WTC11 (cell line): ENCODE results near the gene CTNNA3.

Experiments used
- ATF2 ChIP-seq: sonication (generic); formaldehyde crosslinking; IDR thresholded peaks from 2 replicates; pipeline ENCODE4 v1.8.1; 2022; ENCODE audit warnings: low read depth, missing genetic modification reagents, borderline replicate concordance
- ATF6 ChIP-seq: sonication (generic); formaldehyde crosslinking; IDR thresholded peaks from 2 replicates; pipeline ENCODE4 v1.8.1; 2023; ENCODE audit warnings: mild to moderate bottlenecking, missing genetic modification reagents
- CTCF ChIP-seq: fragments of 200-600 bp; IDR thresholded peaks from 2 replicates; pipeline ENCODE4 v1.8.0; 2022; ENCODE audit warnings: antibody characterized with exemption
- ESRRA ChIP-seq: sonication (generic); formaldehyde crosslinking; IDR thresholded peaks from 2 replicates; pipeline ENCODE4 v1.8.1; 2022; ENCODE audit warnings: mild to moderate bottlenecking, missing genetic modification reagents, borderline replicate concordance
- MAX ChIP-seq: sonication (generic); formaldehyde crosslinking; IDR thresholded peaks from 2 replicates; pipeline ENCODE4 v1.8.0; 2022; ENCODE audit warnings: mild to moderate bottlenecking, missing genetic modification reagents
- NFE2L1 ChIP-seq: sonication (generic); formaldehyde crosslinking; IDR thresholded peaks from 2 replicates; pipeline ENCODE4 v1.8.1; 2023; ENCODE audit warnings: missing genetic modification reagents
- NFYB ChIP-seq: sonication (generic); formaldehyde crosslinking; conservative IDR thresholded peaks from 2 replicates; pipeline ENCODE4 v1.8.0; 2022; ENCODE audit warnings: low read depth, missing genetic modification reagents
- NR2C2 ChIP-seq: sonication (generic); formaldehyde crosslinking; IDR thresholded peaks from 2 replicates; pipeline ENCODE4 v1.8.0; 2022; ENCODE audit warnings: mild to moderate bottlenecking, missing genetic modification reagents
- PREB ChIP-seq: sonication (generic); formaldehyde crosslinking; IDR thresholded peaks from 2 replicates; pipeline ENCODE4 v1.8.1; 2022; ENCODE audit warnings: mild to moderate bottlenecking, missing genetic modification reagents, moderate library complexity, borderline replicate concordance
- USF2 ChIP-seq: sonication (generic); formaldehyde crosslinking; IDR thresholded peaks from 2 replicates; pipeline ENCODE4 v1.8.1; 2023; ENCODE audit warnings: mild to moderate bottlenecking, missing genetic modification reagents, moderate library complexity
- ZNF396 ChIP-seq: fragments of 250-450 bp; sonication (Bioruptor Pico); IDR thresholded peaks from 2 replicates; pipeline ENCODE4 v1.8.0; 2021; ENCODE audit warnings: mild to moderate bottlenecking, moderate library complexity, borderline replicate concordance

GRCh38 chr10:66190413-66190812, 1505.6 kb downstream of the CTNNA3 start:
- TF ChIP-seq MAX (CRISPR knock-in tag) (no peak), PREB (CRISPR knock-in tag) (no peak), CTCF (no peak), ATF2 (no peak), ZNF396 (no peak), NR2C2 (CRISPR knock-in tag) (no peak), ATF6 (CRISPR knock-in tag) (no peak), USF2 (CRISPR knock-in tag) (no peak), ESRRA (CRISPR knock-in tag) (no peak), NFE2L1 (CRISPR knock-in tag) (no peak), NFYB (CRISPR knock-in tag) (no peak)
